IMR-90 (cell line): ENCODE results near the gene PPP1R8. TPM values are rescaled to one million over a fixed set of nuclear protein-coding genes. Genes with fewer than 3 reads are reported as not detected.

Experiments used
- ATAC-seq: fragments of 200-7000 bp; cut with Tn5 transposase; 2 replicates; pipeline ENCODE4 v1.9.1; 2020; ENCODE audit warnings: low read depth, mild to moderate bottlenecking, moderate library complexity
- BruUV-seq: library from RNA; stranded (reverse); fragments of 400-500 nt; replicated peaks from 2 replicates; lab custom pipeline; 2021; lab: Mats Ljungman, UMichigan
- CTCF ChIA-PET: fragments of 300-600 bp; formaldehyde crosslinking; extraction: SDS; loops from one replicate; lab custom pipeline; 2021; ENCODE audit warnings: antibody characterized with exemption; lab: Yijun Ruan, JAX
- POLR2A ChIA-PET: fragments of 300-600 bp; sonication (Branson Sonifier 250); formaldehyde crosslinking; loops from one replicate; lab custom pipeline; 2022; ENCODE audit warnings: antibody characterized with exemption; ENCODE audit not compliant: unreplicated experiment; lab: Charles Lee
- DNase-seq: peaks from one replicate; pipeline ENCODE4 v3.0.0; 2013
- H2AFZ ChIP-seq: replicated peaks from 2 replicates; pipeline ENCODE3; 2013; ENCODE audit warnings: low read length, mild to moderate bottlenecking; ENCODE audit not compliant: poor library complexity
- H2AK5ac ChIP-seq: 2 replicates; pipeline ENCODE4 v1.6.1; 2013; ENCODE audit warnings: low read depth, low read length, inconsistent platforms
- H2AK9ac ChIP-seq: replicated peaks from 2 replicates; pipeline ENCODE3; 2013; ENCODE audit warnings: mild to moderate bottlenecking, low read depth, low read length, moderate library complexity; ENCODE audit not compliant: poor library complexity
- H2BK120ac ChIP-seq: 2 replicates; pipeline ENCODE4 v1.6.1; 2013; ENCODE audit warnings: low read depth, low read length, inconsistent platforms
- H2BK15ac ChIP-seq: 3 replicates; pipeline ENCODE4 v1.6.1; 2013; ENCODE audit warnings: low read depth, low read length, inconsistent platforms
- H2BK20ac ChIP-seq: 2 replicates; pipeline ENCODE4 v1.6.1; 2013; ENCODE audit warnings: low read depth, mild to moderate bottlenecking, inconsistent platforms, low read length, moderate library complexity
- H2BK5ac ChIP-seq: 2 replicates; pipeline ENCODE4 v1.6.1; 2013; ENCODE audit warnings: mild to moderate bottlenecking, low read depth, low read length, inconsistent platforms; ENCODE audit not compliant: poor library complexity, severe bottlenecking
- H3K14ac ChIP-seq: replicated peaks from 2 replicates; pipeline ENCODE4 v1.6.1; 2013; ENCODE audit warnings: low read depth, low read length, inconsistent platforms
- H3K18ac ChIP-seq: 2 replicates; pipeline ENCODE4 v1.6.1; 2013; ENCODE audit warnings: low read depth, low read length, control low read depth
- H3K23ac ChIP-seq: 2 replicates; pipeline ENCODE4 v1.6.1; 2013; ENCODE audit warnings: low read depth, low read length, inconsistent platforms
- H3K27ac ChIP-seq: 2 replicates; pipeline ENCODE4 v1.5.1; 2013; ENCODE audit warnings: mild to moderate bottlenecking, control low read depth, low read length; ENCODE audit not compliant: insufficient read depth
- H3K27me3 ChIP-seq: 2 replicates; pipeline ENCODE4 v1.6.1; 2013; ENCODE audit warnings: low read length; ENCODE audit not compliant: control insufficient read depth, insufficient read depth
- H3K36me3 ChIP-seq: 2 replicates; pipeline ENCODE4 v1.6.1; 2013; ENCODE audit warnings: low read length, mixed read lengths; ENCODE audit not compliant: control insufficient read depth, insufficient read depth
- H3K4ac ChIP-seq: 2 replicates; pipeline ENCODE4 v1.6.1; 2013; ENCODE audit warnings: low read depth, low read length, inconsistent platforms
- H3K4me1 ChIP-seq: 2 replicates; pipeline ENCODE4 v1.6.1; 2013; ENCODE audit warnings: low read length, mixed read lengths; ENCODE audit not compliant: control insufficient read depth, insufficient read depth
- H3K4me2 ChIP-seq: 2 replicates; pipeline ENCODE4 v1.6.1; 2013; ENCODE audit warnings: low read depth, mild to moderate bottlenecking, control low read depth, low read length, moderate library complexity
- H3K4me3 ChIP-seq: 2 replicates; pipeline ENCODE4 v1.5.1; 2013; ENCODE audit warnings: low read depth, mild to moderate bottlenecking, control low read depth, low read length, moderate library complexity; ENCODE audit not compliant: insufficient read depth
- H3K56ac ChIP-seq: 2 replicates; pipeline ENCODE4 v1.6.1; 2013; ENCODE audit warnings: low read length, inconsistent platforms; ENCODE audit not compliant: insufficient read depth; ENCODE audit errors: extremely low read depth
- H3K79me1 ChIP-seq, 2 experiments: 2 replicates each; pipeline ENCODE4 v1.6.1; 2013; ENCODE audit warnings: low read length in 2 of 2, inconsistent platforms in 1 of 2, low read depth in 1 of 2
- H3K9ac ChIP-seq: 2 replicates; pipeline ENCODE4 v1.6.1; 2013; ENCODE audit warnings: low read depth, low read length, control low read depth
- H3K9me1 ChIP-seq: 2 replicates; pipeline ENCODE4 v1.6.1; 2013; ENCODE audit warnings: low read length, inconsistent platforms; ENCODE audit not compliant: insufficient read depth
- H3K9me3 ChIP-seq: 2 replicates; pipeline ENCODE4 v1.6.1; 2013; ENCODE audit warnings: low read length; ENCODE audit not compliant: control insufficient read depth, insufficient read depth
- H4K20me1 ChIP-seq: 2 replicates; pipeline ENCODE4 v1.6.1; 2013; ENCODE audit warnings: low read length, inconsistent platforms; ENCODE audit not compliant: insufficient read depth
- H4K5ac ChIP-seq: 2 replicates; pipeline ENCODE4 v1.6.1; 2013; ENCODE audit warnings: mild to moderate bottlenecking, low read depth, low read length, control low read depth
- H4K8ac ChIP-seq, 2 experiments: 2 replicates each; pipeline ENCODE4 v1.6.1; 2013; ENCODE audit warnings: low read depth in 2 of 2, low read length in 2 of 2, control low read depth in 1 of 2, inconsistent platforms in 1 of 2
- H4K91ac ChIP-seq: 2 replicates; pipeline ENCODE4 v1.6.1; 2013; ENCODE audit warnings: low read depth, low read length, inconsistent platforms; ENCODE audit not compliant: insufficient read depth
- BHLHE40 ChIP-seq: fragments of 150-350 bp; IDR thresholded peaks from 2 replicates; pipeline ENCODE4 v1.6.1; 2016; ENCODE audit warnings: mild to moderate bottlenecking, low read depth, low read length
- CHD1 ChIP-seq: IDR thresholded peaks from 2 replicates; pipeline ENCODE4 v1.6.1; 2012; ENCODE audit warnings: low read depth, low read length, improper control_type of control experiment
- FOS ChIP-seq: fragments of 150-350 bp; IDR thresholded peaks from 2 replicates; pipeline ENCODE4 v1.6.1; 2016; ENCODE audit warnings: low read depth, low read length
- NFE2L2 ChIP-seq: fragments of 150-350 bp; IDR thresholded peaks from 2 replicates; pipeline ENCODE4 v1.6.1; 2016; ENCODE audit warnings: low read depth, mild to moderate bottlenecking, low read length
- RAD21 ChIP-seq: IDR thresholded peaks from 2 replicates; pipeline ENCODE4 v1.6.1; 2012; ENCODE audit warnings: low read length, improper control_type of control experiment
- SMC3 ChIP-seq: fragments of 150-350 bp; IDR thresholded peaks from 2 replicates; pipeline ENCODE4 v1.6.1; 2016; ENCODE audit warnings: low read depth, mild to moderate bottlenecking, antibody characterized with exemption, low read length, moderate library complexity
- WGBS, 2 experiments: methylation state at CpG; one replicate each; pipeline versions ENCODE4 v1.1.5 to v1.1.7; 2013; ENCODE audit warnings: missing lambda C conversion rate in 2 of 2; ENCODE audit not compliant: insufficient read length in 1 of 2; ENCODE audit errors: extremely low coverage in 2 of 2; 5-methylcytosine and 5-hydroxymethylcytosine counted together
- dilution Hi-C: fragments of 300-500 bp; cut with HindIII; formaldehyde crosslinking; loops from one replicate; pipeline ENCODE4 v1.14.3; 2018; ENCODE audit warnings: low sequenced_read_pairs; ENCODE audit not compliant: unreplicated experiment
- in situ Hi-C: fragments of 300-500 bp; cut with MboI; formaldehyde crosslinking; loops from 3 replicates; pipeline ENCODE4 v1.14.3; 2019; ENCODE audit warnings: low sequenced_read_pairs, inconsistent platforms, mixed read lengths
- intact Hi-C: fragments of 100-400 bp; cut with micrococcal nuclease; formaldehyde crosslinking; loops from 2 replicates; pipeline ENCODE4 v1.10.0; 2022
- polyA plus RNA-seq, 3 experiments: library from polyadenylated mRNA; depleted of rRNA; stranded (reverse); fragments of >200 nt; gene quantifications; 2 replicates each; pipeline ENCODE4 v1.2.3, GENCODE V29; 2012; ENCODE audit warnings: low replicate concordance in 1 of 3
- total RNA-seq: library from RNA; depleted of rRNA; stranded (reverse); fragments of >200 nt; gene quantifications from 2 replicates; pipeline ENCODE4 v1.2.3, GENCODE V29; 2012
- TF ChIP-seq, protein P1 (sequence below): fragments of 150-350 bp; IDR thresholded peaks from 2 replicates; pipeline ENCODE4 v1.6.1; 2017; ENCODE audit warnings: mild to moderate bottlenecking, antibody characterized with exemption, low read length, low read depth
- TF ChIP-seq, protein P2 (sequence below): conservative IDR thresholded peaks from 2 replicates; pipeline ENCODE4 v1.5.1; 2012; ENCODE audit warnings: mild to moderate bottlenecking, low read depth, low read length, improper control_type of control experiment

Gene PPP1R8
- total and polyA plus RNA-seq, 2 of the 4 experiments (the other 2 are of a cell fraction): 53.8 to 80.1 TPM

- ChIA-PET POLR2A (no interaction called here), CTCF (no interaction called here)
- Histone ChIP-seq H2BK20ac (no peak overlapping the region), H3K4ac (no peak overlapping the region), H3K18ac (no peak overlapping the region), H2BK120ac (no peak overlapping the region), H2AFZ (no peak overlapping the region), H4K8ac (no peak overlapping the region), H3K27me3 (no peaks in the 10 kb centered on the region), H3K4me3 (no peak overlapping the region), H3K9me1 (no peaks in the 10 kb centered on the region; the same call in 1 of the 2 replicates), H3K36me3 (peaks cover 4% of the 10 kb centered on the region; the same call in 1 of the 2 replicates), H3K14ac (no peak overlapping the region), H4K91ac (no peak overlapping the region), H2AK5ac (no peak overlapping the region), H4K5ac (no peak overlapping the region), H3K27ac (no peak overlapping the region), H4K20me1 (no peaks in the 10 kb centered on the region; the same call in 1 of the 2 replicates), H3K23ac (no peak overlapping the region), H3K4me2 (peak overlapping the region; percentile 32; the same call in 1 of the 2 replicates), H3K4me1 (peaks cover 7% of the 10 kb centered on the region; the same call in 1 of the 2 replicates), H2BK15ac (no peak overlapping the region; the same call in 2 of the 3 replicates), H2AK9ac (no peak overlapping the region), H3K79me1 (peaks cover 34 to 44% of the 10 kb centered on the region in 2 experiments), H3K56ac (no peak overlapping the region), H3K9ac (no peak overlapping the region), H2BK5ac (no peak overlapping the region), H3K9me3 (no peaks in the 10 kb centered on the region)
- ATAC-seq (no peak), DNase-seq (peak; percentile 62)
- dilution Hi-C loops: no loop called here
- intact Hi-C loops: loop anchor here (5.0 kb wide), 2 partner anchors 105 to 160 kb away; partner anchors contain the start of genes FAM76A and IFI6
- TF ChIP-seq BHLHE40: no peak
- TF ChIP-seq CHD1: no peak
- TF ChIP-seq, protein P1, sequence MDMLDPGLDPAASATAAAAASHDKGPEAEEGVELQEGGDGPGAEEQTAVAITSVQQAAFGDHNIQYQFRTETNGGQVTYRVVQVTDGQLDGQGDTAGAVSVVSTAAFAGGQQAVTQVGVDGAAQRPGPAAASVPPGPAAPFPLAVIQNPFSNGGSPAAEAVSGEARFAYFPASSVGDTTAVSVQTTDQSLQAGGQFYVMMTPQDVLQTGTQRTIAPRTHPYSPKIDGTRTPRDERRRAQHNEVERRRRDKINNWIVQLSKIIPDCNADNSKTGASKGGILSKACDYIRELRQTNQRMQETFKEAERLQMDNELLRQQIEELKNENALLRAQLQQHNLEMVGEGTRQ: no peak
- TF ChIP-seq NFE2L2: no peak
- TF ChIP-seq, protein P2, sequence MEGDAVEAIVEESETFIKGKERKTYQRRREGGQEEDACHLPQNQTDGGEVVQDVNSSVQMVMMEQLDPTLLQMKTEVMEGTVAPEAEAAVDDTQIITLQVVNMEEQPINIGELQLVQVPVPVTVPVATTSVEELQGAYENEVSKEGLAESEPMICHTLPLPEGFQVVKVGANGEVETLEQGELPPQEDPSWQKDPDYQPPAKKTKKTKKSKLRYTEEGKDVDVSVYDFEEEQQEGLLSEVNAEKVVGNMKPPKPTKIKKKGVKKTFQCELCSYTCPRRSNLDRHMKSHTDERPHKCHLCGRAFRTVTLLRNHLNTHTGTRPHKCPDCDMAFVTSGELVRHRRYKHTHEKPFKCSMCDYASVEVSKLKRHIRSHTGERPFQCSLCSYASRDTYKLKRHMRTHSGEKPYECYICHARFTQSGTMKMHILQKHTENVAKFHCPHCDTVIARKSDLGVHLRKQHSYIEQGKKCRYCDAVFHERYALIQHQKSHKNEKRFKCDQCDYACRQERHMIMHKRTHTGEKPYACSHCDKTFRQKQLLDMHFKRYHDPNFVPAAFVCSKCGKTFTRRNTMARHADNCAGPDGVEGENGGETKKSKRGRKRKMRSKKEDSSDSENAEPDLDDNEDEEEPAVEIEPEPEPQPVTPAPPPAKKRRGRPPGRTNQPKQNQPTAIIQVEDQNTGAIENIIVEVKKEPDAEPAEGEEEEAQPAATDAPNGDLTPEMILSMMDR: no peak
- no peak for TF ChIP-seq SMC3
- TF ChIP-seq RAD21: no peak
- peak; percentile 18; the same call in 1 of the 2 replicates for TF ChIP-seq FOS
- in situ Hi-C loops: no loop called here
- no TSS peak for BruUV-seq
- no CpG with 5 or more reads among the region's 2 CpGs for WGBS, 2 experiments
These were observed 2.2 kb downstream of the PPP1R8 start for GRCh38 chr1:27832762-27833161.
